Measurements from ENCODE around the gene MIS12.

MIS12 gene

DNA sequence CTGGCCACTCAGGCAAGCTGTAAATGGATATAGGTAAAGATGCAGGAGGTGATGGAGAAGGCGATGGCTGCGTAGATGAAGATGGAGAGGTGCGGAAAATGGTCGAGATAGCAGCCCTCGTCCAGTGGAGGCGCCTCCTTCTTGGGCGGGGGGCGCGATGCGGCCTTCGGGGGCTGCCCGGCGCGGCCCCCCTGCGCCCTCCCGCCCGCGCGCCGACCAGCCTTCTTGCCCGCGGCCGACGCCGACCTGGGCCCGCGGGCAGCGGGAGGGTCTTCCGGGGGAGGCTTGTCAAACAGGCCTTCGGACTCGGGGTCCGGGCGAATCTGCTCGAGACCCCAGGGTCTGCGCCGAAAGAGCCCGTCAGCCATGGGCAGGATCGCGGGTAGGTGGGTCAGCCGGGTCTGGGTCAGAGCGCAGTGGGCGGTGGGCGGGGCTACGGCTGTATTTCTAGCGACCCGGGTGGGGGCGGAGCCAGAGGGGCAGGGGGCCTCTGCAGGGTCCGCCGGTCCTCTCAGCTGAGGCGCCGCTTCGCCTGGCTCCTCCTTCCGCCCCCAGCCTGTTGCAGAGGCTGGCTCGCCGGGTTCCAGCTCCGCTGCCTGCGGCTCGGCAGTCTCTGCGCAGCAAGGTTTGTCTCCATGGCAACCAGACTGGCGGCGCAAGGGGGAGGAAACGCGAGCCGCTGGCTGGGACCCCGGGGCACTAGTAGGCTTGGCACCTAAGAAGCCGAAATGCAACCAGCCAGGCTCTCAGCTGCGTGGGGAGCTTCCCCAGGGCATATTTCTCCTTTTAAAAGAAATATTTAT is 14.4 kb downstream of the MIS12 start:
- Histone ChIP-seq H4K20me1 (ENCODE audit: insufficient read depth, low read length) (no peaks in the 10 kb centered on the region; the same call in 1 of the 2 replicates), H3K27ac (ENCODE audit: low read length) (no peak overlapping the region; the same call in 1 of the 2 replicates), H3K36me3 (ENCODE audit: insufficient read depth, low read length) (no peaks in the 10 kb centered on the region), H3K9me3 (ENCODE audit: insufficient read depth, low read length, severe bottlenecking) (no peaks in the 10 kb centered on the region), H3K4me1 (ENCODE audit: insufficient read depth, low read length) (peaks cover 20% of the 10 kb centered on the region), H3K4me2 (ENCODE audit: insufficient read depth, low read length) (peak overlapping the region; percentile 87), H2AFZ (ENCODE audit: low read depth, low read length) (peak overlapping the region; percentile 75), H3K27me3 (ENCODE audit: insufficient read depth, low read length, poor library complexity) (no peaks in the 10 kb centered on the region), H3K79me2 (ENCODE audit: insufficient read depth, low read length) (no peaks in the 10 kb centered on the region), H3K9ac (ENCODE audit: low read depth, low read length) (peak overlapping the region; percentile 55), H3K4me3 (ENCODE audit: low read depth in 1 of 2, low read length in 2 of 2) (peak overlapping the region; percentile 35 to 69; a peak in 3 of 4 replicates)
- TF ChIP-seq, protein P1, sequence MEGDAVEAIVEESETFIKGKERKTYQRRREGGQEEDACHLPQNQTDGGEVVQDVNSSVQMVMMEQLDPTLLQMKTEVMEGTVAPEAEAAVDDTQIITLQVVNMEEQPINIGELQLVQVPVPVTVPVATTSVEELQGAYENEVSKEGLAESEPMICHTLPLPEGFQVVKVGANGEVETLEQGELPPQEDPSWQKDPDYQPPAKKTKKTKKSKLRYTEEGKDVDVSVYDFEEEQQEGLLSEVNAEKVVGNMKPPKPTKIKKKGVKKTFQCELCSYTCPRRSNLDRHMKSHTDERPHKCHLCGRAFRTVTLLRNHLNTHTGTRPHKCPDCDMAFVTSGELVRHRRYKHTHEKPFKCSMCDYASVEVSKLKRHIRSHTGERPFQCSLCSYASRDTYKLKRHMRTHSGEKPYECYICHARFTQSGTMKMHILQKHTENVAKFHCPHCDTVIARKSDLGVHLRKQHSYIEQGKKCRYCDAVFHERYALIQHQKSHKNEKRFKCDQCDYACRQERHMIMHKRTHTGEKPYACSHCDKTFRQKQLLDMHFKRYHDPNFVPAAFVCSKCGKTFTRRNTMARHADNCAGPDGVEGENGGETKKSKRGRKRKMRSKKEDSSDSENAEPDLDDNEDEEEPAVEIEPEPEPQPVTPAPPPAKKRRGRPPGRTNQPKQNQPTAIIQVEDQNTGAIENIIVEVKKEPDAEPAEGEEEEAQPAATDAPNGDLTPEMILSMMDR (IDR thresholded peaks at IDR 0.05; ENCODE audit: borderline replicate concordance, extremely low read depth, low read length, poor library complexity, severe bottlenecking) = no peak
- no peak for TF ChIP-seq EZH2 (IDR thresholded peaks at IDR 0.05; ENCODE audit: borderline replicate concordance, low read depth, low read length, severe bottlenecking)
- ATAC-seq (ENCODE audit: insufficient read depth, low read depth) = peak; percentile 99
- DNase-seq = peak; percentile 90

DNA sequence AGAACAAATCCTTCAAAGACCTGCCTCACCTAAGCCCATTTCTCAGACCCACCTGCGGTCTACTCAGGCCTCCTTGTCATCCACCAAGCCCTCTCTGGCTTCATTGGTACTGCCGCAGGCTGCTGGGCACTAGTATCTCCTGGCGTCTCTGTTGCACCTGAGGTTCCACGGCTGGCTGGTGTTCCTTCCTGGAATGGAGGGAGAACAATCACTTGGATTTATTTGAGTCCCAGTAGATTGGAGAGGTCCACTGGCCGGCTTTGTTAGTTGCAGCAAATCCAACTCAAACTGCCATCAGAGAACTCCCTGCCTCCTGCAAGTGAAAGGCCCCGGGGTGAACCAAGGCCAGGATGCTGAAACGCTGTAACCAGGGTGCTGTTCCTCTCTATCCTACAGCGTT is 15.3 kb downstream of the MIS12 start:
- H2AFZ ChIP-seq (ENCODE audit: low read depth, low read length) = no peak overlapping the region
- no peaks in the 10 kb centered on the region for H3K9me3 ChIP-seq (ENCODE audit: insufficient read depth, low read length, severe bottlenecking)
- ATAC-seq (ENCODE audit: insufficient read depth, low read depth) (no peak), DNase-seq (no peak)
- H3K79me2 ChIP-seq (ENCODE audit: insufficient read depth, low read length) = no peaks in the 10 kb centered on the region
- no peaks in the 10 kb centered on the region; the same call in 1 of the 2 replicates for H4K20me1 ChIP-seq (ENCODE audit: insufficient read depth, low read length)
- H3K27me3 ChIP-seq (ENCODE audit: insufficient read depth, low read length, poor library complexity) = no peaks in the 10 kb centered on the region
- no peak overlapping the region; a peak in 1 of 4 replicates for H3K4me3 ChIP-seq (ENCODE audit: low read depth in 1 of 2, low read length in 2 of 2)
- TF ChIP-seq, protein P1 (IDR thresholded peaks at IDR 0.05; ENCODE audit: borderline replicate concordance, extremely low read depth, low read length, poor library complexity, severe bottlenecking) = no peak
- no peak for TF ChIP-seq EZH2 (IDR thresholded peaks at IDR 0.05; ENCODE audit: borderline replicate concordance, low read depth, low read length, severe bottlenecking)
- peak overlapping the region; percentile 55; the same call in 1 of the 2 replicates for H3K9ac ChIP-seq (ENCODE audit: low read depth, low read length)
- H3K4me1 ChIP-seq (ENCODE audit: insufficient read depth, low read length) = peaks cover 20% of the 10 kb centered on the region
- no peak overlapping the region for H3K27ac ChIP-seq (ENCODE audit: low read length)
- peak overlapping the region; percentile 87 for H3K4me2 ChIP-seq (ENCODE audit: insufficient read depth, low read length)
- H3K36me3 ChIP-seq (ENCODE audit: insufficient read depth, low read length) = no peaks in the 10 kb centered on the region

DNA sequence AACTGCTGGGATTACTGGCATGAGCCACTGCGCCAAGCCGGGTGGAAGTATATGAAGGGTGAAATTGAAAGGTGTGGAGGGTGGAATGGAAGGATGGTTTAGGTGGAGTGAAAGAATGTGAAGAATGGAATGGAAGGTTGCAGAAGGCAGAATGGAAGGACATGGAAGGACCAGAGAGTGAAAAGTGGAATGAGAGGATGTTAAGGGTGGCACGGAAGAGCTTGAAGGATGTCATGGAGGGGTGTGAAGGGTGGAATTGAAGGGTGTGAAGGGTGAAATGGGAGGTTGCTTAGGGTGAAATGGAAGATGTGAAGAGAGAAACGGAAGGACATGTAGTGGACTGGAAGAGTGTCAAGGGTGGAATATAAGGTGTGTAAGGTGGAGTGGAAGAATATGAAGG is 16.2 kb downstream of the MIS12 start:
- no peaks in the 10 kb centered on the region for H3K27me3 ChIP-seq (ENCODE audit: insufficient read depth, low read length, poor library complexity)
- H3K4me1 ChIP-seq (ENCODE audit: insufficient read depth, low read length) = peaks cover 20% of the 10 kb centered on the region
- no peak overlapping the region for H3K4me2 ChIP-seq (ENCODE audit: insufficient read depth, low read length)
- no peaks in the 10 kb centered on the region for H3K9me3 ChIP-seq (ENCODE audit: insufficient read depth, low read length, severe bottlenecking)
- H4K20me1 ChIP-seq (ENCODE audit: insufficient read depth, low read length) = no peaks in the 10 kb centered on the region; the same call in 1 of the 2 replicates
- DNase-seq (no peak), ATAC-seq (ENCODE audit: insufficient read depth, low read depth) (no peak)
- TF ChIP-seq, protein P1 (IDR thresholded peaks at IDR 0.05; ENCODE audit: borderline replicate concordance, extremely low read depth, low read length, poor library complexity, severe bottlenecking) = no peak
- TF ChIP-seq EZH2 (IDR thresholded peaks at IDR 0.05; ENCODE audit: borderline replicate concordance, low read depth, low read length, severe bottlenecking) = no peak
- no peak overlapping the region for H3K27ac ChIP-seq (ENCODE audit: low read length)
- no peaks in the 10 kb centered on the region for H3K79me2 ChIP-seq (ENCODE audit: insufficient read depth, low read length)
- no peak overlapping the region for H3K4me3 ChIP-seq (ENCODE audit: low read depth in 1 of 2, low read length in 2 of 2)
- no peaks in the 10 kb centered on the region for H3K36me3 ChIP-seq (ENCODE audit: insufficient read depth, low read length)
- no peak overlapping the region for H3K9ac ChIP-seq (ENCODE audit: low read depth, low read length)
- no peak overlapping the region for H2AFZ ChIP-seq (ENCODE audit: low read depth, low read length)

Data from DND-41 (cell line).